ENCODE measurements around the gene ARHGAP22.

DNA sequence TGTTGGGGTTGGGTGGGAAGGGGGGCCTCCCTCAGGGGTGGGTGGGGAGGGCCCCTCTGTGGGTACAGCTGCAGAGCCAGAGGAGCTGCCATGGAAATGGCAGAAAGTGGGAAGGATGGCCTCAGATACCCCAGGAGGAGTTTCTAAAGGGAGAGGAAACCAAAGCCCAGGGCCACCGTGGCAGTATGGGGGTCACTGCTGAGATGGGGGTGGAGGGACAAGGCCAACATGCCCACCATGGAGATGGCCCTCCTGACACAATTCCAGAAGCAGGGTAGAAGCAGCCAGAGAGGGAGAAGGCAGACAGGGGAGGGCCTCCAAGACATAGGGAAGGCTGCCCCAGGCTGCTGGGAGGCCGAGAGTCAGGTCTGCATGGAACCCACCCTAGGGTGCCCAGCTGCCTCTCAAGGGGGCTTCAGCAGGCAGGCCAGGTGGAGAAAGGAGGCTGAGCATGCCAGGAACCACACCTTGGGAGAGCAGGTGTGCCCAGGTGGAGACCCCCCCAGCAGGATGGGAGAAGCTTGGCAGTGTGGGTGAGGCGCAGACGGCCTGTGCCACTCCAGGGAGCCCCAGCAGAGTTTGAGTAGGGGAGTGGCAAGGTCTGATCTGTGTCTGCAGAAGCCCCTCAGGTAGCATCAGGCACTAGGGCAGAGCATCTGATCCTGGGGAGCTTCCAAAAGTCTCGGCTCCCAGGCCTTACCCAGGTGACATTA is 146.8 kb downstream of the ARHGAP22 start:
- no peak for TF ChIP-seq MAX (IDR thresholded peaks at IDR 0.05)
- TF ChIP-seq POLR2A (IDR thresholded peaks at IDR 0.05; ENCODE audit: borderline replicate concordance, extremely low read depth, insufficient read depth, insufficient read length), result no peak
- TF ChIP-seq CTCF (IDR thresholded peaks at IDR 0.05 in 2 of 3, conservative IDR thresholded peaks at IDR 0.05 in 1 of 3; ENCODE audit: borderline replicate concordance in 1 of 3, insufficient read depth in 1 of 3, low read depth in 2 of 3, low read length in 2 of 3), result no peak
- TF ChIP-seq RAD21 (IDR thresholded peaks at IDR 0.05; ENCODE audit: low read depth), result no peak
- TF ChIP-seq EZH2phosphoT487 (IDR thresholded peaks at IDR 0.05; ENCODE audit: borderline replicate concordance), result no peak
- no peak for TF ChIP-seq EZH2 (IDR thresholded peaks at IDR 0.05)
- TF ChIP-seq YY1 (IDR thresholded peaks at IDR 0.05; ENCODE audit: extremely low read depth, insufficient replicate concordance, low read depth, low read length), result no peak
- TF ChIP-seq SP1 (IDR thresholded peaks at IDR 0.05; ENCODE audit: low read depth), result no peak

Data from HCT116 (cell line).